Ecto neural progenitor cell (in vitro differentiated cells): Measurements from ENCODE around the gene MACO1.

Source experiments
- DNase-seq: peaks from one replicate; pipeline ENCODE4 v3.0.0-alpha.2; 2018; ENCODE audit warnings: low spot score

MACO1 gene

DNA sequence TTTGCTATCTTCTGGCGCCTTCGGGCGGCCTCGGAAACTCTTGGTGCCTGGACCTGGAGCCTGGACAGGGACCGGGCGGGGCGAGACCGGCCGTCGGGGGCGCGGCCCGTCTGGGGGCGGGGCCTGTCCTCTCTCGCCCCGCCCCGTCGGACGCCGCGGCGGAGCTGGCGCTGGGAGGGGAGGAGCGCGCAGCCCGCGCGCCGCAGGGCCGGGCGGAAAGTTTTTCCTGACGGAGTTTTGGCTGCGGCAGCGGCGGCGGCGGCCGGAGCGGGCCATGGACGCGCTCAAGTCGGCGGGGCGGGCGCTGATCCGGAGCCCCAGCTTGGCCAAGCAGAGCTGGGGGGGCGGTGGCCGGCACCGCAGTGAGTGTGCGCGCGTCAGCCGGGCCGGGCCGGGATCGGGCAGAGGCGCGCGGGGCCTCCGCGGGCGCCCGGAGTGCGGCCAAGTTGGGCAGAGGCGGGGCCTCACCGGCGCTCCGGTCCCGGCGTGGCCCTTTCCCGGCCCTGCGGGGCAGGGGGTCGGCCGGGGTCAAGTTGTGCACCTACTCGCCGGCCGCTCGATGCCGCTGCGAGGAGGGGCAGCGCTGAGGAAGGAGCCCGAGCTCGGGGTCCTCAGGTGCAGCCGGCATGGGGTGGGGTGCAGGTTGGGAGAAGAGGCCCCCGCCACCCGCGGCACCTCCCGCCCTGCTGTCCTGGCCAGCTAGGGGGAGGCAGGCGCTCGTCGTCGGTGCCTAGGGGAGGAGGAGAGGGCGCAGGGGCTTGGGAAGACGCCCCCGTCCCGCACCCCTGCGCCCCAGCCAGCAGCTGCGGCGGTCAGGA, 112.9 kb downstream of the MACO1 start, which contains the start of gene LDLRAP1:
LDLRAP1 (plus strand) TSS at position 182 of the 818 bp plus-strand sequence; CDS start at position 275, 93 bp downstream.
- peak; percentile 85 for DNase-seq

DNA sequence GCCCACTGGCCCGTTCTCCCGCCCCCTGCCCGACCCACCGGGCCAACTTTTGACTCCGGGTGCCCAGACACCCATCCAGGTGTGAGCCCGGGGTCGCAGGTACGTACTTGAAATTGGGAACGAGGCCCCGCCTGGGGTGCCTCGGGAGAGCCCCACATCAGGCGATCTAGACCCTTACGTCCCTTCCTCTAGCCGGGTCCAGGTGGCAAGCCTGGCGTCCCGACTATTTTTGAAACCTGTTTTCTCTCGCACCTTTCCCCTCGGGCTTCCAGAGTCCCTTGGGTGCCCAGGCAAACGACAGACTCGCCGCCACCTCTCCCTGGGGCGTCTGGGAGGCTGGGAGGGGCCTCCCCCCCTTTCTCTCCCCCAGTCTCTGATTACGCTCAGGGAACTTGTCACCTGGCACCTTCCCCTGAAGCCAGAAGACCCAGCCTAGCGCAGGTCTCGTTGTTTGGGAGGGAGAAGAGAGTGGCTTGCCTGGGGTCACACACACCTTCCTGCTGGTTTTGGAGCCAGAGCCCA, 113.6 kb downstream of the MACO1 start:
- DNase-seq, result no peak

DNA sequence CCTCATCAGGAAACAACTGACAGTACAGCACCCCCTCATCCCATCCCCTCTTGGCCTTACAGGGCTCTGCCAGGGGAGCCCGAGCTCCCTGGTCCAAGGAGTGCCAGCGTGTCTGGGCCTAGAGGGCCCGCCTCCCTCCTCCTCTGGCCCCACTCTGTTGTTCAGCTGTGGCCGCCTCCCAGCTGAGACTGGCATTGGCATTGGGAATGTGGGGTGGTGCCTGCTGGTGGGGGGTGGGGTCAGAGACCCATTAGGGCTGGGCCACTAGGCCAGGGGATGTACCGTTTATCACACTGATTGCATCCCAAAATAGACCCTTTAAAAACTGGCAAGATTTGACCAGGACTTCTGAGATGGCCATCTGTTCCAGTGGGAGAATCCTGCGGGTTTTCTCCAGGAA, 114.1 kb downstream of the MACO1 start:
- no peak for DNase-seq

DNA sequence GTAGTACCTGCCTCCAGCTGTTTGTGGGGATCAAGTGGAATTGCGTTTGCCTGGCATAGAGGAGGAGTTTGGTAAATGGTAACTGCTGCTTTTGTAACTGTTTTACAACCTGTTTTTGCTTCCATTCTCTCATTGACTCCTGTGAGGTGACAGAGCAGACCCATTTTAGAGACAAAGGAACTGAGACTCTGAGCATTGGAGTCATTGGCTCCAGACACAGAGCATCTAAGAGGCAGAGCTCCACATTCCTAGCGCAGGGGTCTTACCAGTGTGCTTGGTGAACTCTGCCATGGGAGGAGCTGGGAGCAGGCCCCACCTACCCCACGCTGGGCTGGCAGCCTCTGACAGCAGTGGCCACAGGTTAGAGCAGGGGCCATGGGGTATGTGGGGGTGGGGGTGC, 115.1 kb downstream of the MACO1 start:
- no peak for DNase-seq

DNA sequence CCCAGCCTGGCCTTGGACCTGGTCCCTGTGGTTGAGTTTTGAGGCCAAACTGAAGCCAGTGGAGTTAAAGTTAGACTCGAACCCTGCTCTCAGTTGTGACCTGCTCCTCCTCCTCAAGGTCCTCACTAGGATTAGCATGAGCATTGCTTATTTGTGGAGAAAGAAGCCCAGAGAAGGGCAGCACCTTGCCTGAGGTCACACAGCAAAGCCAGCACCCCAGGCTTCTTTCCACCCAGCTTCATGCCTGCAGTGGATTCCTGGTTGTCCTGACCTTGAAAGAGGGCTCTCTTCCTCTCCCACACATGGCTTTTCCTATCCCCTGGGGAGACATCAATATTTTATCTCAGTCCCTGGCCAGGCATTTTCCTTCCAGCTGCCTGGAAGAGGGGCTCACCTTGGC, 115.5 kb downstream of the MACO1 start:
- no peak for DNase-seq

DNA sequence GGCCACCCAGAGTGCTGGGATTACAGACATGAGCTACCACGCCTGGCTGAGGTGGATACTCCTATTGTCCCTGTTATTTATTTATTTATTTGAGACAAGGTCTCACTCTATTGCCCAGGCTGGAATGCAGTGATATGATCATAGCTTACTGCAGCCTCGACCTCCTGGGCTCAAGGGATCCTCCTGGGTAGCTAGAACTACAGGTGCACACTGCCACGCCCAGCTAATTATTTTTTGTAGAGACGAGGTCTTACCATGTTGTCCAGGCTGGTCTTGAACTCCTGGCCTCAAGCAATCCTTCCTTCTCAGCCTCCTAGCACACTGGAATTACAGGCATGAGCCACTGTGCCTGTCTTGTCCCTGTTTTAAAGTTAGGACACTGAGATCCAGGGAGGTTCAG, 117.9 kb downstream of the MACO1 start:
- no peak for DNase-seq

DNA sequence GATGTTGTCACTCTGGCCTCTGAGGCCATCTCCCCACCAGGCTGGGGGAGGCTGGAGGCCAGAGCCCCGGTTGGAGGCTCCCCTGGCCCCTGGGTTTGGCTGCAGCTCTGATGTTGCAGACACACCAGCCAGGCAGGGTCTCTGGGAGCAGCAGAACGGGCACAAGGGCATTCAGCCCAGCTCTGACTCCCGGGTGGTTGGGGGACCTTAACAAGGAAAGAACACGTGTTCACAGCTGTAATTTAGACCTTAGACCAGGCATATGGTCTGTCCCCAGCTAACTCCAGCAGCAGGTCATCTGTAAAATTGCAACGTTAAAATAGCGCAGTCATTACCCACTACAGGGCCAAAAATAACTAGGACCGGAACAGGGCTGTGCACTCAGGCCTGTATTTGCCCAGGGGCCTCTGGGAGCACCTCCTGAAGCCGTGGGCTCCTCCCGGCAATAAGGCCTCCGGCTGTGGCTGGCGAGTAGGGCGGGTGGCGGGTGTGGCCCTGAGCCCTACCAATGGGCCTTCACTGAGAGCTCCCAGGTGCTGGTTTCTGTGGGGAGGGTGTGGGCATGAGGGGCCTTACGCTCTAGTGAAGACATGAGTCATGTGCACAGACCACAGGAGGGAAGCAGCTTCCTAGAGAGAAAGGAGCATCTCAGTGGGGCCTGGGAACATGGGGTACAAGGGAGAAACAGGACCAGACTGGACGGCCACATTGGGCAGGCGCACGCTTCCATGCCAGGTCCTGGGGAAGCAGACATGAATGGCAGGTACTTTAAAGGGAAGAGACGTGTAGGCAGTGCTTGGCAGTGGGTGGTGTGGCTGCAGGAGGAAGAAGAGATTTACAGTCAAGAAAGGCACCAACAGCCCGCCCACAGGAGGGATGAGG, 118.8 kb downstream of the MACO1 start:
- DNase-seq, result no peak
